Keratinocyte (primary cell): ENCODE data around the gene RPP25L.

Experiments
- EZH2 ChIP-seq: IDR thresholded peaks from one replicate; pipeline ENCODE4 v1.6.1; 2012; ENCODE audit warnings: inconsistent platforms, mild to moderate bottlenecking, low read length, moderate library complexity
- TF ChIP-seq, protein P1 (sequence below), 3 experiments: IDR thresholded peaks in 1 of 3; conservative IDR thresholded peaks in 1 of 3; optimal IDR thresholded peaks in 1 of 3; 2 replicates in 2 of 3; 3 replicates in 1 of 3; pipeline versions ENCODE3 to v1.5.1; 2011; ENCODE audit warnings: low read length in 3 of 3, mild to moderate bottlenecking in 3 of 3, moderate library complexity in 2 of 3, control low read depth in 1 of 3, inconsistent platforms in 1 of 3; ENCODE audit not compliant: insufficient read depth in 2 of 3; ENCODE audit errors: extremely low read depth in 1 of 3

DNA sequence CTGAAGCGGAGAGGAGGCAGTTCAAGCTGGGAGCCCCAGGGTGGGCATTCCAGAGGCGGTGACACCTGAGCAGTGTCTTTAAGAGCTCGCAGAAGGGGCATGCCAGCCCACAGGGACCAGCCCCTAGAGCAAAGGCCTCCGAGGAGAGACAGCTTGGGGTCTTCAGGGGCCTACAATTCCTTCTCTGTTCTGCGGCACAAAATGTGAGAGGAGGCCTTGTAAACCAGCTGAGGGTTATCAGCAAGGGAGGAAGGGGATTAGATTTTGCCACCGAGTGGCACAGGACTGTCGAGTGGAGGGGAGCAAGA is 26.2 kb upstream of the RPP25L start:
- TF ChIP-seq, protein P1, sequence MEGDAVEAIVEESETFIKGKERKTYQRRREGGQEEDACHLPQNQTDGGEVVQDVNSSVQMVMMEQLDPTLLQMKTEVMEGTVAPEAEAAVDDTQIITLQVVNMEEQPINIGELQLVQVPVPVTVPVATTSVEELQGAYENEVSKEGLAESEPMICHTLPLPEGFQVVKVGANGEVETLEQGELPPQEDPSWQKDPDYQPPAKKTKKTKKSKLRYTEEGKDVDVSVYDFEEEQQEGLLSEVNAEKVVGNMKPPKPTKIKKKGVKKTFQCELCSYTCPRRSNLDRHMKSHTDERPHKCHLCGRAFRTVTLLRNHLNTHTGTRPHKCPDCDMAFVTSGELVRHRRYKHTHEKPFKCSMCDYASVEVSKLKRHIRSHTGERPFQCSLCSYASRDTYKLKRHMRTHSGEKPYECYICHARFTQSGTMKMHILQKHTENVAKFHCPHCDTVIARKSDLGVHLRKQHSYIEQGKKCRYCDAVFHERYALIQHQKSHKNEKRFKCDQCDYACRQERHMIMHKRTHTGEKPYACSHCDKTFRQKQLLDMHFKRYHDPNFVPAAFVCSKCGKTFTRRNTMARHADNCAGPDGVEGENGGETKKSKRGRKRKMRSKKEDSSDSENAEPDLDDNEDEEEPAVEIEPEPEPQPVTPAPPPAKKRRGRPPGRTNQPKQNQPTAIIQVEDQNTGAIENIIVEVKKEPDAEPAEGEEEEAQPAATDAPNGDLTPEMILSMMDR (optimal IDR thresholded peaks at IDR 0.05 in 1 of 3, IDR thresholded peaks at IDR 0.05 in 1 of 3, conservative IDR thresholded peaks at IDR 0.05 in 1 of 3; ENCODE audit: extremely low read depth in 1 of 3, insufficient read depth in 2 of 3, low read length in 3 of 3), result no peak
- no peak for TF ChIP-seq EZH2
